Activated CD8-positive, alpha-beta memory T cell treated with anti-CD3 and anti-CD28 coated beads, Interleukin-2, amount 50 U/mL, for 48 hours (primary cell): ENCODE results near the gene SMARCE1.
"Not testable (repeated sequence)": the region's sequence is repeated elsewhere in the genome, so short reads cannot be mapped to it uniquely, and the experiment has no call there.

Source experiments
- DNase-seq: peaks from one replicate; pipeline ENCODE4 v3.0.0-alpha.2; 2020

SMARCE1 gene

DNA sequence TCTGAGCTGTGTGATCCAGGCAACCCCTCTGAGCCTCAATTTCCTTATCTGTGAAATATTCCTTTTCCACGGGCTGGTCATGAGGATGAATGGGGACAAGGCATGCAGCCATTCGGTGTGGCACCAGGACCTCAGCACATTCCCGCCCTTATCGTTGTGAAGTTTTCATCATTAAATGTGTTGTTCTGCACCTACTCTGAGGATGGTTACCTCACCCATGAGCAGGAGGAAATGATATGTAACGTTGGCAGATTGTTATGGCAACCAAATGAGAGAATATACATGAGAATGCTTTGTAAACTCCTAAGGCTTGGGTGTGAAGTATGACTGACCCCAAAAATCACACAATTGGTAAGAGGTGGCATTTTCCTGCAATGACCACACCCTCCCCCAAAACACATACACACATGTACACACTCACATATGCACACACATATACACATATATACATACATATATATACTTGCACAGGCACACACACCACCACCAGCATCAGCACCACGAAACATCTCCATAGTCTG is 39.5 kb downstream of the SMARCE1 start:
- no peak for DNase-seq

DNA sequence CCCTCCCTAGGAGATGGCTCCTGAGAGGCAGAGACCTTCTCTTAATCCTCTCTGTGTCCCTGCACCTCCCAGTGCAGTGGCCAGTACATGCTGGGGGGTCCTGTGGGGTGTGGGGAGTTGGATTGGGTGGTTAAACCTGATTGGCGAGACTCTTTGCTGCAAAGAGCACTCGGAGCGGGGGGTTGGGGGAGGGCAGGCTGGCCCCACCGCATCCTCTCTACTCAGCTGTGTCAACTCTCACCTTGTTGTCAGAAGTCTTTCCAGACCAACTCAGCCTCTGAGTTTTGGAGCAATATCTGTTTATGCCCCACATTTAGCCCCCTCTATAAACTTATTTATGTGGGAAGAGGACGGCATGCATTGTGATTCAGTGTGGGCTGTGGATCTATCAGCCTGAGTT is 40.0 kb downstream of the SMARCE1 start:
- DNase-seq: no peak

DNA sequence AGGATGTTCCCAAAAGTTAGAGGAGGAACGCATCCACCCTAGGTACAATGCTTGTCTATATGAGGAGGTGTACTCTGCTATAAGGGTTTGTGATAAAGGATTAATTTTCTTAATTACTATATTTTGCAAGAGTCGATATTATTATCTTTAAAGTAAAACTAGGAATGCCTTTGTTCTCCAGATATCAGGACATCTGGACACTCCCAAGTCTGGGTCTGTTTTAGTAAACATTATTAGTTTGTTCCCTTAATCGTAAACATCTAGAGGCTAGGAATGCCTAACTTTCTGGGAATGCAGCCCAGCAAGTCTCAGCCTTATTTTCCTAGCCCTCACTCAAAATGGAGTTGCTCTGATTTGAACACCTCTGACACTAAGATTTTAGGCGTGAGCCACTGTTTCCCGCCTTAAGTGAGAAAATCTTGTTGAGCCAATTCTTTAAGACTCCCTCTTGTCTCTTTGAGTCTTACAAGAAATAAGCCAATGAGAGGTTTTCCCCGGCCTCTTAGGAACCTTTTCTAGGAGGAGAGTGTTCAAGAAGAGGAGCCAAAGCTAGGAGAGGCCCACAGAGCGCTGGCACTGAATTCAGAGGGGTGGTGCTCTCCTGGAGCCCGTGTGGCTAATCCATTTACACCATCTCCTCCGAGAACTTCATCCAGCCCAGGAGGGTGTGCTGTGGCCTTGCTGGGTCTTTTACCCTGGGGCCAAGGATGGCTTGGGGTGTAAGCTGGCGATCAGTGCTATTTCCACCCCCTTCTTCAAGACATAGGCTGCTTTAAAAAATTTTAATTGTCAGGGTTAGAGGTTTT is 40.9 kb downstream of the SMARCE1 start:
- DNase-seq: no peak

DNA sequence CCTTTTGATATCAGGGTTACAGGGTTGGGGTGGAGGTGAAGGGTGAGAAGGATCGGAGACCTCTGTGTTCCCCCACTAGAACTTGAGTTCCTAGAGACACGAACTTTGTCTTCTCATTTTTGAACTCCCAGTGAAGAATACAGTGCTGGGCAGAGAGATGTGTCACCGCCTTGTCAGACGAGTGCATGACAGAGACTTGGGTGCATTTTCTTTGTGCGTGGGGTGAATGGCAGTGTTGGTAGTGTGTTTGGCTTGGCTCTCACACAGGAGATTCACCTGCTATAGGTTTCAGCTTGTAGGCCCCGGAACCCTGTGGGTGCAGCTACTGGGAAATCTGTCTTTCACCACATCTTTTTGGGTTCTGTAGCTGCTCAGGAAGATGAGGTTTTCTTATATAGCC is 42.3 kb downstream of the SMARCE1 start:
- DNase-seq: peak; percentile 80

DNA sequence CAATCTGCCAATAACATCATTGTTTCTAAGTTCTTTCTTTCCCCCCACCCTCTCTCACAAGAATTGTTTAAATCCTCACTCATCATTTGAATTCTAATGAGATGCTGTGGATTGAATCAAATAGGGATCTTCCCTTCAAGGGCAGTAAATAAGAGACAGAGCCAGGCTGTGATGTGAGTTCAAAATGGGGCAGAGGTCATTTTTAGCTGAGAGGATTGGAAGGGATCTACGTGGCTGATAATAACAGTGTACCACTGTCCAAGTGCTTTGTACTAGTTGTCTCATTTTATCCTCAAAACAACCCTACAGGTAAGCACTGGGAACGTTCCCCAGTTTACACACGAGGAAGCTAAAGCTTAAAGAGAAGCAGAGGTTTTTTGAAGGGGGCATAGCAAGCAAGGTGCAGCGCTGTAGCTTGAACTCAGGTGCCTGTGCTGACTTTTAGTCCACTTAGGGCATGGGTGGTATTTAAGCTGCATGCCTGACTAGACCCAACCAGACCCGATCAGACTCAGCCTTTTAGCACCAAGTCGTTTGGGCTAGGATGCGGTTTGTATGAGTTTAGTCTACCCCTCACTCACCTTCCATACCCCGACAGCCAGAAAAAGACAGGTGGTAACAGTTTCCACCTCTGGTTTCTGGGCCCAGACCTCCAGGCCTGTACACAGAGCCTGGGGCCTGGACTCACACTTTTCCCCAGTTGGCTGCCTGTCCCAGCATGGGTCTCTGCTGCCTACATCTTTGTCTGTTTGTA is 43.1 kb downstream of the SMARCE1 start:
- no peak for DNase-seq

DNA sequence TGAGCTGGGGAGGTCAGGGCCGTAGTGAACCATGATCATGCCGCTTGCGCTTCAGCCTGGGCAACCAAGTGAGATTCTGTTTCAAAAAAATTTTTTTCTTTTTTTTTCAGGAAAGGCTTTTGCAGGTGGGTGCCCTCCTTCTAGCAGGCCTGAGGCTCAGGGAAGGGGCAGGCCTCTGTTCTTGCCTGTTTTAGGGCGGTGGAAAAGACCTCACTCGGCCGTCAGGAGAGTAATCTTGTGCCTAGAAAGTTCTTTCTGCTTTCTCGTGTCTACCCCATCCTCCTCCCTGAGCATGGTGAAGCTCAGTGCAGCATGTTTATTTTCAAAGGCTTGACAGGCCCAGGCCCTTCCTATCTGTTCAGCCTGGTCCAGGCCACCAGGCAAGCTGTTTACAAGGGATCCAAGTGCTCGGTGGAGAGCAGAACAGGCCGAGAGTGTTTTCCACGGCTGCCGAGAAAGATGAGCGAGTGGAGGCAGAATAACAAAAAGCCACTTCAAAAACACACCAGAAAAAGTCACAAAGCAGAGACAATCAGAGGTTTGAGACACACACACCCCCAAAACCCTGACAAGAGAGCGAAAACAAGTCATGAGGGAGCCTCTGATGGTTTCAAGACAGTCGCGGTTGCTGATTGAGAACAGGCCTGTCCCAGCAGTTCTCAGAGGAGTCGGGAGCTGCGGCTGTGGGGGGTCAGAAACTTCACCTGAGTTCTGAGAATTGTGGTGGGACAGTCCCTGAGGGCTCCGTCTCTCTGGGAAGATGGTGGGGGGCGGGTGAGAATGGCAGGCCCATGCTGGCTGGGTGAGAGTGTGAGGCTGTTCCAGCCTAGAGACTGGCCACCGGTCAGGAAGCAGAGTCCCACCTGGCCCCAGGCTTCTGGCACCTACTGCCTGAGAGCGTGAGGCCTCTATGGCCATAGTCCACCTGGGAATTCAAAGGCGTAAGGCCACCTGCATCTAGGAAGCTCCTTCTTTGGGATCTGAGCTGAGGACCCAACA is 44.9 kb downstream of the SMARCE1 start:
- DNase-seq: peak; percentile 84

DNA sequence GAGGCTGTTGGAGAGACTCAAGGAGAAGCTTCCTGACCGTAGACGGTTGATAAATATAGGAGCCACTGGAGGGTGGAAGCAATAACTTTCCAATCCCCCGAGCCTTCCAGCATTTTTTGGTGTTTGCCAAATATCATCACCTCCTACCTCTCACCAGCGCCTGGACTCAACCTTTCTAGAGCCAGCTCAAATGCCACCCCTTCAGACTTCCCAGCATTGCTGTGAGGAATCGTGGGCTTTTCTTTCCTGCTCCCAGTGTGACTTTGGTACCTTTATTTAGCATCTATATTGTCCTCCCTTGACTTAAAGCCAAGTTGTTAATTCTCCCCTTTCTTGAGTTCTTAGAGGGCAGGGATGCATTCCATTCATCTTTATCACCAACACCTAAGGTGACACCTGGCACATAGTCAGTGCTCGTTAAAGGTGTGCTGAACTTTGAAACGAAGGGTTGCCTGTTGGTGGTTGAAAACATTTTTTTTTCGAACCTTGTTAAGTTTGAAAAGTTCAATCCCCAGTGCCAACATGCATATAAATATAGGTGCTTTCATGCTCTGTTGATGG is 47.1 kb downstream of the SMARCE1 start:
- no peak for DNase-seq

DNA sequence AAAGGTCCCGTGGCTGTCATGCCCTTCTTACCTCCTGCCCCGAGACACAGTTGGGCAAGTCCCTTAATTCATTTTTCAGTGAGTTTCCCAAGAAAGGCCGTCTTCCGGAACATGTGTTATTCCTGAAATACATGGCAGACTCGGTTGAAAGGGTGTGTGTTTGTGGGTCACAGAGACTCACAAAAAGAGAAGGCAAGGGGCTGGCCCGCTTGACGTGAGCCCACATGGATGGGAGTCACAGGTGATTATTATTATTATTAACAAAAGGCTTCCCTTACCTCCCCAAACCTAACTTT is 48.2 kb downstream of the SMARCE1 start:
- DNase-seq: no peak

DNA sequence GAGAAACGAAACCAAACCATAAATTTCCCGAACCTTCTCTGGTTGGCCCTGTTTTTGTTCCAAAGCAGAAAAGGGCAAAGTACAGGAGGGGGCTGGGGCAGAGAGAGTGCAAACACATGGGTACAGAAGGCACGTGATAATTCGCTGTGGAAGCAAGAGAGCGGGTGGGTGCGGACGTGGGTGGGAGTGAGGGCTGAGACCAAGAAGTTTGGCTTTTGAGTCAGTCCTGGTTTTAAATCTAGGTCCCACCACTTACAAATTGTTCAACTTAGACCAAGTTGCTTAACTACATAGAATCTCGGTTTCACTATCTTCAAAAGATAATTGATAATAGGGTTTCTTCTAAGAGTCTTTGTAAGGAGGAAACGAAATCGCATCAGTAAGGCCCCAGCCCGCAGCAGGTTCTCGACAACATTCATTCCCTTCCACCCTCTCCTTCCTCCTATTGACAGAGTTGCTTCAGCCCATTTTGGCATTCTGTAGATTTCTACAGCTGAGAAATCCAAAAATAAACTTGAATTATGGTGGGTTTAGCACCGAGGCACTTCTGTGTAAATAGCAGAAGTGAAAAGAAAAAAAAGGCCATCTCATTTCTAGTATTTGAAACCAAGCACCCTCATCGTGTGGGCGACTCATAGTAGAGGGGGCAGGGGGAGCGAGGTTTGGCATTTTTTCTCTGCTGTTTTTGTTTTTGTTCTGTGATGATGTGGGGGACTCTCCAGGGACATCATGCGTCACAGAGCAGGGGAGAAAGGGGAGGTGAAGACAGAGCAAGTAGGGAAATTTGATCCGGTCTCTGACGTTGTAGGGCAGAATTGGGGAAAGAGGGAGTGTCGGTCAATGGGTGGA is 48.8 kb downstream of the SMARCE1 start:
- DNase-seq: peak; percentile 84

DNA sequence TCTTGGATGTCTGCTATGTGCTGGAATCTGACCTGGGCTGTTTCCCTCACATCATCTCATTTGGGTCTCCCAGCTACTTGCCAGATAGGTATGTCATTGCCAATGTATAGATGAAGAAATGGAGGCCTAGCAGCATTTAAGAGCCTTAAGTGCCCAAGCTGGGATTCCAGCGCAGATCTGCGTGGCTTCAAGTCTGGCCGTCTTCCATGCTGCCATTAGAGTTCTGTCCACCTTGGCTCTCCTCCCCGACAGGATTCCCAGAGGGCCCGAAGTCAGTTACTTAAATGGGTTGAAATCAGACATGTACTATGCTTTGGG is 49.4 kb downstream of the SMARCE1 start:
- no peak for DNase-seq

DNA sequence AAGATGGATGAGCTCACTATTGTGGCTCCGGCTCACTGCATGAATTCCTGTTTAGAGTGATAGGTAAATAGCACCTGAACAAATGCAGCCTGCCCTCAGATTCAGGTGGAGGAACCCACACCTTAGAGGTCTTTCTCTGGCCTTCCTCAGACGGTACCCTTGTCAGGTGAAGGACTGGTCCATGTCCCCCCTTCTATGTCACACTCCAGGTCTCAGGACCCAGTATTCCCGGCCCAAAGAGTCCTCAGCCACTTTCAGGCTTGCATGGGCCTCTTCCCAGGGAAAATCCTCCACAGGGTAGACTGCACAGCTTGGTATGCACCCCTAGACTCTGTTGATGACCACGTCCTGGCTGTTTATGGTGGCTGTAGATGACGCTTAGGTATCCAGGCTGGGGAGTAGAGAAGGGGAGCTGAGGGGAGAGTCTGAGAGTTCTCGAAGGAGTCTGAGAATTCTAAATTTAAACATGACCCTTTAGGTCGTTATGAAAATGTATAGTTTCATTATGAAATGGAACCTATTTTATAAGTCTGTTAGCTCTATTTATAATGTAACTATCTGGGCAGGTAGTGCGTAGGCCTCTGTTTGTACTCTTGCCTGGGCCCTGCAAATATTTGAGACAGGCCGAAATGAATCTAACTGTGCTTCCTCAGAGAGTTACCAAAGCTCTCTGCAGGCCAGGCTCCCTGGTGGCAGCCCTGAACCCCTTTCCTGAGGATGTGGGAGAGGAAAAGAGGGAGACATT is 49.9 kb downstream of the SMARCE1 start:
- no peak for DNase-seq

DNA sequence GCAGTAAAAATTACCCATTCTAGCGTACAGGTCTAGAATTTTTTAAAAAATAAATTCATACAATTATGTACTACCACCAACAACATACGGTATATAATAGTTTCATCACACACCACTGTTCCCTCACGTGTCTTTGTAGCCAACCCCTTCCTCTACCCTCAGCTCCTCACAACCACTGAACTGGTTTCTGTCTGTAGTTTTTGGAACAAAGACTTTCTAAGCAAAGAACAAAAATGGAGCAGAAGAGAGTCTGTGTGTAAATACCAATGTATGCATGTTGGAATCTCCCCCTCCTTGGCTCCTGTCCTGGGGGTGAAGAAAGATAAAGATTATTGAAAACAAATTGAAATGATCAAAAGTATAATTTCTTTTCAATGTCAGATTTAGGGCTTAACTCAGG is 50.5 kb downstream of the SMARCE1 start:
- no peak for DNase-seq

DNA sequence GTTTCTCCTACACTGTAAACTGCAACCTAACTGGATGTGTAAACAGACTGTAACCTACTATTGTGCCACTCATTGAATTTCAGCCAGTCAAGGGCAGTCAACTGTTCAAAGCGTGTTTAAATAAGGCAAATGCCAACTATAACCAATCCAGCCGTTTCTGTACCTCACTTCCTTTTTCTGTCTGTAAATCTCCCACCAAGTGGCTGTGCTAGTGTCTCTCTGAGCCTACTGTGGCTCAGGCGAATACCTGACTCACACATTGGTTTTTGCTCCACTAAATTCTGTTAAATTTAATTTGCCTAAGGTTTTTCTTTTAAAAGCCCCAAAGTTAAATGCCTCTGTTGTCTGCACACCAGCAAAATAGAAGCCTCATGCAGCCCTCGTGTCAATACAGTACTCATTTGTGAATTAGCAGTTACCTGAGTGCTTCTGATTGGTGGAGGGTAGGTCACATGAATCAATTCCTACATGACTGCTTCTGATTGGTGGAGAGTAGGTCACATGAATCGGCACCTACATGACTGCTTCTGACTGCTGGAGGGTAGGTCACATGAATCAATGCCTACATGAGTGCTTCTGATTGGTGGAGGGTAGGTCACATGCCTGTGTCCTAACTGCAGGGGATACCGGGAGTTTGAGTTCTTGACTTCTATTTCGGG is 51.2 kb downstream of the SMARCE1 start:
- DNase-seq: no peak

DNA sequence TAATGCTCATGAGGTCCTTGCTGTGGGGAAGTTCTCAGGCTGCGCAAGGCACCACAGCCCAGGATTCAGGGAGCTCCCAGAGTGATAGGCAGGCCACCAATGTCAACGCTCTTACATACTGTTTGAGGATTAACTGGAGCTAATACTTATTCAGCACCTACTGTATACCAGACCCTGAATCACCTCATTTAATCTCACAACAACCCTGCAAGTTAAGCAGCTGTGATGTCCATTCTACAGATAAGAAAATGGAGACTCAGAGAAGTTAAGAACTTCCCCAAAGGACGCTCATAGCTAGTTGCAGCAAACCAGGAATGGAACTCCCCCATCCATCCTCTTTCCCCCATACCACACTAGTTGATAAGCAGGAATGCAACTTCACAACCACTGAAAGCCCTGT is 56.9 kb downstream of the SMARCE1 start:
- no peak for DNase-seq

DNA sequence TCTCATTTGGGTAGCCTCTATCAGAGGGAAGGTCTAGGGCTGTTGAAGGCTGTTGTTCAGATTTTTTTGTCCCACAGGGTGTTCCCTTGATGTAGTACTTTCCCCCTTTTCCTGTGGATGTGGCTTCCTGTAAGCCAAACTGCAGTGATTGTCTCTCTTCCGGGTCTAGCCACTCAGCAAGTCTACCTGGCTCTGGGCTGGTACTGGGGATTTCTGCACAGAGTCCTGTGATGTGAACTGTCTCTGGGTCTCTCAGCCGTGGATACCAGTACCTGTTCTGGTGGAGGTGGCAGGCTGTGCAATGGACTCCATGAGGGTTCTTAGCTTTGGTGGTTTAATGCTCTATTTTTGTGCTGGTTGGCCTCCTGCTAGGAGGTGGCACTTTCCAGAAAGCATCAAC is 59.1 kb downstream of the SMARCE1 start:
- no peak for DNase-seq

DNA sequence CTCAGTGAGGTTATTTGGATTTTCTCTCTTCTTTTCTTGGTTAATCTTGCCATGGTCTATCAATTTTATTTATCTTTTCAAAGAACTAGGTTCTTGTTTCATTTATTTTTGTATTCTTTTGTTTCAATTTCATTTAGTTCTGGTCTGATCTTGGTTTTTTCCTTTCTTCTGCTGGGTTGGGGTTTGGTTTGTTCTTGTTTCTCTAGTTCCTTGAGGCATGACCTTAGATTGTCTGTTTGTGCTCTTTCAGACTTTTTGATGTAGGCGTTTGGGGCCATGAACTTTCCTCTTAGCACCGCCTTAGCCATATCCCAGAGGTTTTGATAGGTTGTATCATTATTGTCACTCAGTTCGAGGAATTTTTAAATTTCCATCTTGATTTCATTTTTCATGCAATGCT is 61.4 kb downstream of the SMARCE1 start:
- not testable (repeated sequence) for DNase-seq

DNA sequence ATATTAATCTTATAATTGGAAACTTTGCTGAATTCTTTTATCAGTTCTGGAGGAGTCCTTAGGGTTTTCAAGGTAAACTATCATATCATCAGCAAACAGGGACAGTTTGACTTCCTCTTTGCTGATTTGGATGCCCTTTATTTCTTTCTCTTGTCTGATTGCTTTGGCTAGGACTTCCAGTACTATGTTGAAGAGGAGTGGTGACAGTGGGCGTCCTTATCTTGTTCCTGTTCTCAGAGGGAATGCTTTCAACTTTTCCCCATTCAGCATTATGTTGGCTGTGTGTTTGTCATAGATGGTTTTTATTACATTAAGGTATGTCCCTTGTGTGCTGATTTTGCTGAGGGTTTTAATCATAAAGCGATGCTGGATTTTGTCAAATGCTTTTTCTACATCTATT is 62.7 kb downstream of the SMARCE1 start:
- not testable (repeated sequence) for DNase-seq

DNA sequence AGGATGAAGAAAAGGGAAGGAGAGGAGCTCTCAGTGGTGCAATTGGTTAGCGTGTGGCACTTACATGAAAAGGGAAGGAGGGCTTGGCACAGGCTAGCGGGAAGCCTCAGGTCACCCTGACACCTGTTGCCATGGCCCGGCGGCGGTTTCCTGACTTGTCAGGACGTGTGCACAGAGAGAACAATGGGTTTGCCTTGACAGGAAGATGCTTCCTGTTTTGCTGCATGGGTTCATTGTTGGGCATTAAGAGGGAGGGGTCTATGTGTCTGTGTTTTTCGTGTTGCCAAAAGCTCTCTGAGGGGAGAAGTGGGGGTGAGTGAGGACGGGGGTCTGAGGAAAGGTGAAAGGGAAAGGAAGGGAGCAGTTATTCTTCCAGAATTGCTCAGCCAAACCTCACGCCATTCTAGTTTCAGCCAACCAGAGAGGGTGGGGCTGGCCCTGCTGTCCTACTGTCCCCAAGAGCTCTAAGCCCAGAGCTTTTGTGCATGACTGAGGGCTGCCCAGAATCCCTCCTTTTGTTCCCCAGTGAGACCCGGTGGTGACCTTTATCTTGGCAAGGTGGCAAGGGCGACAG is 65.2 kb downstream of the SMARCE1 start:
- DNase-seq: peak; percentile 74

DNA sequence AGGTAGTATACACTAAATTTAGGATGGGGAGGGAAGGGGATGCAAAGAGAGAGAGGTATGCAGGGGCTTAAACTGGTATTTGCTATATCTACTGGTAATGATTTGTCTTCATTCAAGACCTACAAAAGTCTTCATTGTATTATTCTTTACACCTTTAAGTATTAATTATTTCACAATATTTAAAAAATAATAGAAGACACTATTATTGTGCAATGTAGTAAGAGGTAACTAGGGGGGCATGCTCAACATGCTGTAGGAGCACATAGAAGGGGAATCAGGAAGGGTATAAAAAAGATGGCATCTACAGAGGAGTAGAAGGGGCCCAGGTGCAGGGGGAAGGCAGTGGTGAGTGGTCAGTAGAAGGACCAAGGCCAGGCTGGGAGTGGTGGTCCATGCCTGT is 67.5 kb downstream of the SMARCE1 start:
- DNase-seq: no peak

DNA sequence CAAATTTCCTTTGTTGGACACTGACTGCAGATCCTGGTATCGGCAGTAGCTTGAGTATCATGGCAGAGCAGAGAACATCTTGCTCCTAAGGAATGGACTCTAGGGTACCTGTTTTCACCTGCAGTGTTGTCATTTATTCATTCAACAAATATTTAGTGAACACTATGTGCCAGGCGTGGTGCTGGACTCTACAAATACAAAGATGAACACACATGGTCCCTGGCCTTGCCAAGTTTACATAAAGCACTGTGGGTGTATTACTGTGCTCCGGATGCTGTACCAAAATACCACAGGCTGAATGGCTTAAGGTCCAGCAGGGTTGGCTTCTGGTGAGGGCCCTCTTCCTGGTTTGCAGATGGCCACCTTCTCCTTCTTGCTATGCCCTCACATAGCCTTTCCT is 68.1 kb downstream of the SMARCE1 start:
- no peak for DNase-seq
